ENCODE results near the gene EBI3. TPM values are rescaled to one million over a fixed set of nuclear protein-coding genes. Genes with fewer than 3 reads are reported as not detected.

EBI3 gene
- total RNA-seq (0.53 TPM), polyA plus RNA-seq (ENCODE audit: insufficient read depth in 1 of 8, insufficient read length in 8 of 8, low replicate concordance in 1 of 8) (1 to 10 TPM in 2 of 8 donors, under 1 TPM in 6; 0.52 to 1.7 (median 0.76) TPM)
- long read RNA-seq, donor 1 = 0 reads
- long read RNA-seq, donor 2 = 0 reads
- long read RNA-seq, donor 3, partial matches to known transcripts = 0 of 1 reads
- long read RNA-seq, donor 3, other reads (novel, unspliced or antisense) = 0 of 1 reads
- long read RNA-seq, donor 4 = 0 reads
- long read RNA-seq, donor 5, partial matches to known transcripts = 0 of 1 reads
- long read RNA-seq, donor 5, other reads (novel, unspliced or antisense) = 0 of 1 reads
- long read RNA-seq, donor 6 = 0 reads
- long read RNA-seq, donor 7 = 0 reads
- long read RNA-seq, donor 8 = 0 reads
- long read RNA-seq, donor 9 = 0 reads
- long read RNA-seq, donor 10 = 0 reads
- long read RNA-seq, donor 11 = 0 reads

DNA sequence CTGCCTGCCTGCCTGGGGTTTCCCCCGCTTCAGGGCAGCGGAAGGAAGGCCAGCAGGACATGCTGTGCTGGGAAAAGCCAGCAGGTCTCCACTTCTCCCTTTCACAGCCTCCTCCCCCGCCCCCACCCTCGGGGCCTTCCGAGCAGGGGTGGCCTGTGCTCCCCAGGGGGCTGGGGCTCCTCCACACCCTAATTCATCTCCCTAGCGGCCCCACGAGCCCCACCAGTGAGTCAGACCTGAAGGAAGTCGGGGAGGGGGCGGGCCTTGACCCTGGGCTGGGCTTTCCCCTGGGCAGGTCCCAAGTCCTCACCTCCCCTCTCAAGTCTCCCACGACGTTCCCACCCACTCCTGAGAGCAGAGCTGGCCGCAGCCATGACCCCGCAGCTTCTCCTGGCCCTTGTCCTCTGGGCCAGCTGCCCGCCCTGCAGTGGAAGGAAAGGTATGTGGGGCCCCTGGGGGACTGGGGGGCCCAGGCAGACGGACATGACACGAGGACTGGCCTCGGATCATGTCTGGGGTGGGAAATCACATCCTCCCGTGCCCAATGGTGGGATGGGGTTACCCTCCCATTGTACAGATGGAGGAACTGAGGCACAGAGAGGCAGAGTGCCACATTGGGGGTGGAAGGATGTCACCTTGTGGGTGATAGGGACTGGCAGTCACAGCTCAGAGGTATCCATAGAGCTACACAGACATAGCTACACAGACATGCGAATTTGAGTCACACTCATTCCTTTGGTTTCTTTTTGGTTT lies at the start of gene EBI3:
Gene EBI3, plus strand, starts transcription at position 345 of the 753 bp plus-strand sequence. Its CDS starts 28 bp downstream, at position 373.
- Histone ChIP-seq H3K4me3 (ENCODE audit: low read length) (no peak within 1 kb of the TSS), H3K36me3 (ENCODE audit: control insufficient read depth, insufficient read depth, low read length) (no peaks in the 10 kb centered on the region), H3K27ac (ENCODE audit: low read length) (no peak within 1 kb of the TSS), H3K4me1 (ENCODE audit: control insufficient read depth, insufficient read depth, low read length) (peaks cover 12% of the 10 kb centered on the region), H3K27me3 (ENCODE audit: control insufficient read depth, insufficient read depth, low read length) (peaks cover 3% of the 10 kb centered on the region), H3K9me3 (replicated peaks; ENCODE audit: control insufficient read depth, low read depth, low read length) (no peaks in the 10 kb centered on the region)
- DNase-seq = peak; percentile 28
- WGBS (ENCODE audit: insufficient coverage) = 19% methylated on average over 11 of the region's 19 CpGs

DNA sequence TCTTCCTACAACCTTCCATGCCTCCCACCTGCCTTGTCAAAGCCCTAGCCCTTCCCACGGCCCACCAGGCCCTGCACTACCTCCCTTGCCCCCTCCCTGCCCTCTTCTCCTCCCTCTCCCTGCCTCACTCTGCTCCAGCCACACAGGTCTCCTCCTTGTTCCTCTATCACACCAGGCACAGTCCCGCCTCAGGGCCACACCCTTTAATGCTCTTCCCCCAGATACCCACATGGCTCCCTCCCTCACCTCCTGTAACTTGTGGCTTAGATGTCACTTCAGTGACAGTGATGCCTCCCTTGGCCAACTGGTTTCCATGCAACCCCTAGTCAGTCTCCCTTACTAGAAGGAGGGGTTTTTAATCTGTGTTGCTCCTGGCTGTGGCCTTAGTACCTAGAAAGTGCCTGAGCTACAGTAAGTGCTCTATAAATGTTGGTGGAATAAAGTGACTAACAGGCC lies 48.2 kb upstream of the EBI3 start:
- Histone ChIP-seq H3K4me1 (ENCODE audit: control insufficient read depth, insufficient read depth, low read length) (peaks cover 29% of the 10 kb centered on the region), H3K27ac (ENCODE audit: low read length) (no peak overlapping the region), H3K36me3 (ENCODE audit: control insufficient read depth, insufficient read depth, low read length) (peaks cover 19% of the 10 kb centered on the region), H3K9me3 (replicated peaks; ENCODE audit: control insufficient read depth, low read depth, low read length) (no peaks in the 10 kb centered on the region), H3K27me3 (ENCODE audit: control insufficient read depth, insufficient read depth, low read length) (peaks cover 2% of the 10 kb centered on the region), H3K4me3 (ENCODE audit: low read length) (no peak overlapping the region)
- no peak for DNase-seq
- WGBS (ENCODE audit: insufficient coverage) = 71% methylated on average over 2 of the region's 2 CpGs

DNA sequence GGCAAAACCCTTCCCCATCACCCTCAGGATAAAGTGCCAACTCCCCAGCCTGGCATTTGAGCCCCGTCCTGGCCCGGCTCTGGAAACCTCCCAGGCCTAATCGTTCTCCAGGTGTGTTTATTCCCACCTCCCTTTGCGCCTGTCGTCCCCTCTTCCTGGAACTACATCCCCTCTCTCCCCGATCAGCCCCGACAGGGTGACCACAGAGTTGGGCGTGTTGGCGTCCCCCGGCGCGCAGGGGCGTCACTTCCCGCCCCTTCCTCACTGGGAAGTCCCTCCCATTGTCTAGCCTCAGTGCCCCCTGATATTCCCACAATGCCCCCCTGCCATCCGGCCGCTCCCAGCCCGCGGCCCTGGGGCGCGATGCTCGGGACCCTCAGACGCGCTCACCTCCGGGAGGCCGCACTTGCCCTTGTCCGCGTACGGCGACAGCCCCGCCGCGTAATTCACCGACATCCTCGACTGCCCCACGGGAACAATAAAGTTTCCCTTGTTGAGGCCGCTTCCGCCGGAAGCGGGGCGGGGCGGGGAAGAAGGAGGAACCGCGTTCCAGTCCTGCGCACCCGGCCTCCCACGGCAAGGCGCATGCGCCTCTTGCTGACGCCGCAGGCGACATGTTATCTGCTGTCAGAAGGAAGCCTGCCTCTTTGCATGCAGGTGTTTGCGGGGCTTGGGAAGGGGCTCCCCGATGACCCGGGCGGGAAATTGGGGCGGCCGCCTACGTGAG lies 47.1 kb upstream of the EBI3 start, which contains the start of the genes ANKRD24 and SIRT6:
Gene ANKRD24, plus strand, starts transcription at position 606 of the 727 bp plus-strand sequence. CDS start 3,737 bp downstream, outside the sequence.
Gene SIRT6, minus strand, starts transcription at position 480 of the 727 bp plus-strand sequence. Its CDS starts 24 bp downstream, at position 456.
- Histone ChIP-seq H3K4me3 (ENCODE audit: low read length) (peak within 1 kb of the TSS; percentile 97), H3K4me1 (ENCODE audit: control insufficient read depth, insufficient read depth, low read length) (peaks cover 29% of the 10 kb centered on the region), H3K36me3 (ENCODE audit: control insufficient read depth, insufficient read depth, low read length) (peaks cover 19% of the 10 kb centered on the region), H3K27ac (ENCODE audit: low read length) (peak within 1 kb of the TSS; percentile 80), H3K27me3 (ENCODE audit: control insufficient read depth, insufficient read depth, low read length) (peaks cover 2% of the 10 kb centered on the region), H3K9me3 (replicated peaks; ENCODE audit: control insufficient read depth, low read depth, low read length) (no peaks in the 10 kb centered on the region)
- under 1% methylated on average over 46 of the region's 58 CpGs for WGBS (ENCODE audit: insufficient coverage)
- DNase-seq = peak; percentile 98

DNA sequence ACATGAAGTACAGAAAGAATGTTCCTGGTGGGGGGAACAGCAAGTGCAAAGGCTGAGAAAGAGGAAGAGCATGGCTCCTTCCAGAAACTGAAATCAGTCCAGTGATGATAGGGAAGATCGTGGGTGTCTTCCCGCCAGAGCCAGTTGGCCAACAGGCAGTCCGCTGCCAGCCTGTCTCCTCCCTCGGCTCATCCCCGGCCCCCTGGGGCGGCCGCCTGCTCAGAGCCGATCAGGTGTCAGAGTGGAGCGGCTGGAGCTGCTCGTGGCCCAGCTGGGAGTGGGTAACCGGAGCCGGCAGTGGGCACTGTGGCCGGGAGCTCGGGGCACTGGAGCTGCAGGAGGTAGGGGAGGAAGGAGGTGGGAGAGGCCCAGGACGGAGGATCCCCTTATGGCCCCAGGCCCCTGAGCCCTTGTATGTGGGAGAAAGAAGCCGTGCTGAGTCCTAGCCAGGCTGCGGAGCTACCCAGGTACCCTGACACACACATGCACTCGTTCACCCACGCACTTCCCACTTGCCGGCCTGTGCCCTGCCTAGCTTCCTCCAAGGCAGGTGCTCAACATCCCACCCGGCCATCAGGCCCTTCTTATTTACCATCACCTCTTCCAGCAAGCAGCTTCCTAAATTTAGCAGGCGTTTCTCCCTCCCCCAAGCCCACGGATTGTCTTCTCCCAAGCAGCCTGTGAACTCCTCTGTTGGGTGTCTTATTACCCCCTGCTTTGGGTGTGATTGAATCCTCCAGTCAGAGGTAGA lies 45.2 kb upstream of the EBI3 start:
- H3K27ac ChIP-seq (ENCODE audit: low read length) = no peak overlapping the region
- H3K27me3 ChIP-seq (ENCODE audit: control insufficient read depth, insufficient read depth, low read length) = peaks cover 2% of the 10 kb centered on the region
- 32% methylated on average over 14 of the region's 23 CpGs for WGBS (ENCODE audit: insufficient coverage)
- H3K4me1 ChIP-seq (ENCODE audit: control insufficient read depth, insufficient read depth, low read length) = peaks cover 29% of the 10 kb centered on the region
- DNase-seq = peak; percentile 32
- no peaks in the 10 kb centered on the region for H3K9me3 ChIP-seq (replicated peaks; ENCODE audit: control insufficient read depth, low read depth, low read length)
- no peak overlapping the region for H3K4me3 ChIP-seq (ENCODE audit: low read length)
- peaks cover 11% of the 10 kb centered on the region for H3K36me3 ChIP-seq (ENCODE audit: control insufficient read depth, insufficient read depth, low read length)

DNA sequence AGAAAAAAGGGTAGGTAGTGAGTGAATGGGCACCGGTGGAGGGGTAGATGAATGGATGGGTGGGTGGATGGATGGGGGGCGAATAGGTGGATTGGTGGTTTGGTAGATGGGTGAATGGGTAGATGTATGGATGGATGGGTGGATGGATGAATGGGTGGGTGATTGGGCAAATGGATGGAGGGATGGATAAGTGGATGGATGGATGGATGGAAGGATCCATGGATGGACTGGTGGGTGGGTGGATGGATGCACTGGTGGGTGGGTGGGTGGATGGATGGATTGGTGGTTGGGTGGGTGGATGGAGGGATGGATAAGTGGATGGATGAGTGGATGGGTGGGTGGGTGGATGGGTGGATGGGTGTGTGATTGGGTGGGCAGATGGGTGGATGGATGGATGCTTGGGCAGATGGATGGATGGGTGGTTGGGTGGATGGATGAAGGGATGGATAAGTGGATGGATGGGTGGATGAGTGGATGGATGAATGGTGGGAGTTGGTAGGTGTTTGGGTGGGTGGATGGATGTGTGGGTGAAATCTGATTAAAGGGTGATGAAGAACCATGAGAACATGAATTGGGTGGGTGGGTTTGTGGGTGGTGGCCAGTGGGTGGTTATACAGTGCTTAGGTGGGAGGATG lies 44.5 kb upstream of the EBI3 start:
- Histone ChIP-seq H3K27me3 (ENCODE audit: control insufficient read depth, insufficient read depth, low read length) (peaks cover 2% of the 10 kb centered on the region), H3K4me3 (ENCODE audit: low read length) (no peak overlapping the region), H3K27ac (ENCODE audit: low read length) (no peak overlapping the region), H3K4me1 (ENCODE audit: control insufficient read depth, insufficient read depth, low read length) (peaks cover 29% of the 10 kb centered on the region), H3K36me3 (ENCODE audit: control insufficient read depth, insufficient read depth, low read length) (peaks cover 7% of the 10 kb centered on the region), H3K9me3 (replicated peaks; ENCODE audit: control insufficient read depth, low read depth, low read length) (no peaks in the 10 kb centered on the region)
- no peak for DNase-seq
- WGBS (ENCODE audit: insufficient coverage) = 89% methylated on average over 2 of the region's 2 CpGs

DNA sequence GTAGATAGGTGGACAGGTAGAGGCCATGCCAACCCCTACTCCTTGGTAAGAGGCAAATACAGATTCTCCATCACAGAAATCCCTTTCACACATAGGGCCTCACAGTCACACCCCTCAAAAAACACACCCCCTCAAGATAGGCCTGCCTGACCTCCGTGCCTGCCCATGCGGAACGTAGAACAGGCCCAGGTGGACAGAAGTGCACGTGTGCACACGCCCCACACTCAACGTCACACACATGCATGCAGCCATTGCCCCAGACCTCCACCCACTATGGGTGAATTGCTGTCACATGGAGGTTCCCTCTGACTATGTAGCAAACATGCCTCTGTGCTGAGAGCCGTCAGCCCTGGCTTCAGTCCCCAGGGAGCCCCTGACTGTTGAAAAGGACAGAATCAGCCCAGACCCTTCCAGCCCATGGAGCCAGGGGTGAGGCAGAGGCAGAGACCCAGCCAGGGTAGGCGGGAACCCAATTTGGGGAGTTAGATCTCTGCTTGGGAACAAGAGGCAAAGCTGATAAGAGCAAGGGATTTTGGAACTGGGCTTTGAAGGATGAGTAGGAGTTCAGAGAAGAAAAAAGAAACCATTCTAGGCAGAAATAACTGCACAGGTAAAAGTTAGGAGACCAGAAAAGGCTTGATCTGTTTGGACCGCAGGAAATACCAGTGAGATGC lies 43.8 kb upstream of the EBI3 start:
- peaks cover 4% of the 10 kb centered on the region for H3K36me3 ChIP-seq (ENCODE audit: control insufficient read depth, insufficient read depth, low read length)
- H3K4me3 ChIP-seq (ENCODE audit: low read length) = no peak overlapping the region
- DNase-seq = no peak
- H3K27me3 ChIP-seq (ENCODE audit: control insufficient read depth, insufficient read depth, low read length) = peaks cover 2% of the 10 kb centered on the region
- H3K9me3 ChIP-seq (replicated peaks; ENCODE audit: control insufficient read depth, low read depth, low read length) = no peaks in the 10 kb centered on the region
- peaks cover 29% of the 10 kb centered on the region for H3K4me1 ChIP-seq (ENCODE audit: control insufficient read depth, insufficient read depth, low read length)
- 70% methylated on average over 8 of the region's 9 CpGs for WGBS (ENCODE audit: insufficient coverage)
- no peak overlapping the region for H3K27ac ChIP-seq (ENCODE audit: low read length)

DNA sequence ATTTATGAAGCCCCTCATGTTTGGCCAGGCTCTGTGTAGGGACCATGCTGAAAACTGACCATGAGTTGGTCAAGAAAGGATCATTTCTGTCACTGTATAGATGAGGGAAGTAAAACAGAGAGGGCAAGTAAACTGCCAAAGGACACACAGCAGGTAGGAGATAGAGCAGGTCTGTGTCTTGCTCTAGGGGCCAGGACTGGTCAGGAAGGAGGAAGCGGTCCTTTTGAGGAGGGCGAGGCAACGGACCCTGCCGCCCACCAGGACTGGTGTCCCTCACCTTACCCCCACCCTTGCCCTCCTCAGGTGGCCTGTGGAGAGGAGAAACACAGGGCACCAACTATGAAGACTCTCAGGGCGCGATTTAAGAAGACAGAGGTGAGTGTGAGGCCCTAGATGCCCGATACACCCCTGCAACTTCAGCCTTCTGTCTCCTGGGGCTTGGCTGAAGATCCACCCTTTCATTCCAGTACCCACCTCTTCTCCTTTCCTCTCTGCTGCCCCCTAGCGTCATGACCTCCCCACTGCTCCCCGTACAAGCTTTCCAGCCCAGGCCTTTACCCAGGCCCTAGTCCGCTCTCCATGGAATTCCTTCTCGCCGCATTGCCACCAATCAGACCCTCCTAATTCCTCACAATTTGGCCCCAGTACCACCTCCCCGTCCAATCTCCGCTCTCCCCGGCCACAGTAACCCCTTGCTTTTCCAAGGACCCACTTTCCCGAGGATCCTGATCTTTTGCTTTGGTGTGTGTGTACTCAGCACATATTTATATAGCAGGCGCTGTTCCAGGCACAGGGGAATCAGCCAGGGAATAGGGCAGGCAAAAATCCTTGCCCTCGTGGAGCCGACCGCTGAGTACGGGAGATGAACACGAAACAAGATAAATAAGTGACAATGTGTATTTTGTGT lies 43.0 kb upstream of the EBI3 start:
- H3K4me3 ChIP-seq (ENCODE audit: low read length) = no peak overlapping the region
- H3K9me3 ChIP-seq (replicated peaks; ENCODE audit: control insufficient read depth, low read depth, low read length) = no peaks in the 10 kb centered on the region
- DNase-seq = peak; percentile 48
- peaks cover 2% of the 10 kb centered on the region for H3K27me3 ChIP-seq (ENCODE audit: control insufficient read depth, insufficient read depth, low read length)
- H3K4me1 ChIP-seq (ENCODE audit: control insufficient read depth, insufficient read depth, low read length) = peaks cover 25% of the 10 kb centered on the region
- no peak overlapping the region for H3K27ac ChIP-seq (ENCODE audit: low read length)
- 29% methylated on average over 15 of the region's 22 CpGs for WGBS (ENCODE audit: insufficient coverage)
- H3K36me3 ChIP-seq (ENCODE audit: control insufficient read depth, insufficient read depth, low read length) = no peaks in the 10 kb centered on the region
